Suprapubic skin (tissue), 4 donors: ENCODE data around the gene EP400.

ENCODE experiments used
- POLR2A ChIP-seq, 2 donors: fragments of 450-650 bp; IDR thresholded peaks; one replicate each; pipeline ENCODE4 v1.6.1; 2017; ENCODE audit warnings: antibody characterized with exemption in 2 of 2, mild to moderate bottlenecking in 2 of 2, moderate library complexity in 2 of 2
- POLR2AphosphoS5 ChIP-seq, 3 donors: sonication (generic); formaldehyde crosslinking; IDR thresholded peaks; one replicate each; pipeline ENCODE4 v1.6.1; 2017; ENCODE audit warnings: antibody characterized with exemption in 3 of 3
- TF ChIP-seq, protein P1 (sequence below), 2 donors: fragments of 200-600 bp in 1 of 2; fragments of 450-650 bp in 1 of 2; sonication (generic) in 1 of 2; IDR thresholded peaks; one replicate each; pipeline ENCODE4 v1.5.1; 2016 to 2019; ENCODE audit warnings: antibody characterized with exemption in 2 of 2, mild to moderate bottlenecking in 1 of 2, moderate library complexity in 1 of 2

- TF ChIP-seq, protein P1, sequence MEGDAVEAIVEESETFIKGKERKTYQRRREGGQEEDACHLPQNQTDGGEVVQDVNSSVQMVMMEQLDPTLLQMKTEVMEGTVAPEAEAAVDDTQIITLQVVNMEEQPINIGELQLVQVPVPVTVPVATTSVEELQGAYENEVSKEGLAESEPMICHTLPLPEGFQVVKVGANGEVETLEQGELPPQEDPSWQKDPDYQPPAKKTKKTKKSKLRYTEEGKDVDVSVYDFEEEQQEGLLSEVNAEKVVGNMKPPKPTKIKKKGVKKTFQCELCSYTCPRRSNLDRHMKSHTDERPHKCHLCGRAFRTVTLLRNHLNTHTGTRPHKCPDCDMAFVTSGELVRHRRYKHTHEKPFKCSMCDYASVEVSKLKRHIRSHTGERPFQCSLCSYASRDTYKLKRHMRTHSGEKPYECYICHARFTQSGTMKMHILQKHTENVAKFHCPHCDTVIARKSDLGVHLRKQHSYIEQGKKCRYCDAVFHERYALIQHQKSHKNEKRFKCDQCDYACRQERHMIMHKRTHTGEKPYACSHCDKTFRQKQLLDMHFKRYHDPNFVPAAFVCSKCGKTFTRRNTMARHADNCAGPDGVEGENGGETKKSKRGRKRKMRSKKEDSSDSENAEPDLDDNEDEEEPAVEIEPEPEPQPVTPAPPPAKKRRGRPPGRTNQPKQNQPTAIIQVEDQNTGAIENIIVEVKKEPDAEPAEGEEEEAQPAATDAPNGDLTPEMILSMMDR (IDR thresholded peaks at IDR 0.05), result no peak
- no peak for TF ChIP-seq POLR2AphosphoS5 (IDR thresholded peaks at IDR 0.05)
- TF ChIP-seq POLR2A (IDR thresholded peaks at IDR 0.05), result no peak
These were observed 160.9 kb downstream of the EP400 start for GRCh38 chr12:132110677-132111076.
